Subcutaneous abdominal adipose tissue (tissue), 5 donors: ENCODE results near the gene ABLIM1.

ENCODE experiments used
- H3K27ac ChIP-seq: one replicate; pipeline ENCODE4 v1.7.0; 2013; ENCODE audit warnings: low read depth, mild to moderate bottlenecking, inconsistent platforms, low read length, moderate library complexity
- H3K27me3 ChIP-seq, 5 donors: one replicate each; pipeline ENCODE4 v1.7.0; 2013; ENCODE audit warnings: low read length in 5 of 5, inconsistent platforms in 1 of 5; ENCODE audit not compliant: control insufficient read depth in 5 of 5, insufficient read depth in 4 of 5
- H3K36me3 ChIP-seq, 5 donors: one replicate each; pipeline ENCODE4 v1.7.0; 2013; ENCODE audit warnings: low read length in 5 of 5; ENCODE audit not compliant: control insufficient read depth in 5 of 5, insufficient read depth in 5 of 5
- H3K4me1 ChIP-seq, 5 donors: one replicate each; pipeline ENCODE4 v1.7.0; 2013; ENCODE audit warnings: low read length in 5 of 5, mild to moderate bottlenecking in 3 of 5, moderate library complexity in 1 of 5; ENCODE audit not compliant: control insufficient read depth in 5 of 5, insufficient read depth in 5 of 5
- H3K4me3 ChIP-seq, 5 donors: one replicate each; pipeline ENCODE4 v1.7.0; 2013; ENCODE audit warnings: low read length in 5 of 5, low read depth in 1 of 5
- H3K9ac ChIP-seq, 5 donors: one replicate each; pipeline ENCODE4 v1.7.0; 2013; ENCODE audit warnings: low read length in 5 of 5, mild to moderate bottlenecking in 4 of 5, moderate library complexity in 3 of 5
- H3K9me3 ChIP-seq, 5 donors: one replicate each; pipeline ENCODE4 v1.7.0; 2013; ENCODE audit warnings: low read length in 5 of 5; ENCODE audit not compliant: control insufficient read depth in 5 of 5
- donor health status: healthy.
- donor health status: healthy.
- donor health status: healthy.
- donor health status: healthy.
- donor health status: healthy.

The ABLIM1 gene

DNA sequence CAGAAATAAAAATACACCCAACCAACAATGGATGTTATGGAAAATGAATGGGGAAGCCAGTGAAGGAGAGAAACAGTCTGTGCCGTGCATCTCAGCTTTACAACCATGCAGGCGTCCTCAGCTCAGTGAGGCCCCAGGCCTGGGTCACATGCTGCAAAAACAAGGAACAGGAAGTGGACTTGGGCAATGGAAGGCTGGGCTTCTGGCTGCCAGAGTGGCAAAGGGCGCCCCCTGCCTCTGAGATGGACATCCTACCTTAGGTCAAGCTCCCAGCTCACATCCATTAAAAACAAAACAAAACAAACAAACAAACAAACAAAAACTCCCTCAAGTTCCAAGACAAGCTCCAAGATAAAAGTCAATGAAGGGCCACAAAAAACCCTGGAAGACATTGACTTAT, 199.1 kb downstream of the ABLIM1 start:
- Histone ChIP-seq H3K4me1 (peaks cover 0 to 3% (median 0%) of the 10 kb centered on the region in 5 donors), H3K9me3 (no peaks in the 10 kb centered on the region), H3K27ac (no peak overlapping the region), H3K9ac (no peak overlapping the region), H3K27me3 (no peaks in the 10 kb centered on the region), H3K36me3 (peaks cover 10 to 29% (median 15%) of the 10 kb centered on the region in 5 donors), H3K4me3 (no peak overlapping the region)

DNA sequence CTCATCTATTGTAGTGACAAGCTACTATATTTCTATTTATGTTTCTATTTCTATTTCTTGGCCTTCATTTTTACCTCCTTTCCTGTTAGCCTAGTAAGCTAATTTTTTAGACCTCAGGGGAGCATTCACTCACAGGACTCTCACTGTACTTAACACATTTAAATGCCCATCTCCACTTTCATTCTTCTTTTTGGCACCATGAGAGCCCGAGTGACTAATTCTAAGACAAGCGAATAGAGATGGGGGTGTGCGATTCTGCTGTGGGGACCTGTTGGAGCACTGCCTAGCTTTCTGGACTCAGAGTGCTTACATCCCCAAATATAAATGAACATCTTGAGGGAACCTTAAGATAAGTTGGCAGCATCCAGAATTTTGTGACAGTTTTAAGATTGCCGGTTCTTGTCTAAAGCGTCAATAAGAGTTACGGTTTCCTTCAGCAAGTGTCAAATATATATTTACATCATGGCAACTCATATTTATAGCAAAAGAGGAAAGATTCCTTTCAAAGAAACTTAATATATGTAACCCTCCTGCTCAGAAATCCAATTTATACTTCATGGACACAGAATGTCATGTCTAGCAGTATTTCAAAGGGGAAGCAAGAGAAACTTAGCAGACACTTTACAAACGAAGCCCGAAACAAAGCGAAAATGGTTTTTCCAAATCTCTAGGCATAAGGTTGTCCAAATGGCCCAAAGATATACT, 199.7 kb downstream of the ABLIM1 start:
- Histone ChIP-seq H3K27me3 (no peaks in the 10 kb centered on the region), H3K4me3 (no peak overlapping the region), H3K27ac (no peak overlapping the region), H3K4me1 (peaks cover 0 to 3% (median 0%) of the 10 kb centered on the region in 5 donors), H3K9ac (no peak overlapping the region), H3K9me3 (no peaks in the 10 kb centered on the region), H3K36me3 (peaks cover 6 to 29% (median 13%) of the 10 kb centered on the region in 5 donors)

- Histone ChIP-seq H3K36me3 (peaks cover 5 to 18% (median 10%) of the 10 kb centered on the region in 5 donors), H3K27ac (no peak overlapping the region), H3K27me3 (no peaks in the 10 kb centered on the region), H3K9me3 (no peaks in the 10 kb centered on the region), H3K9ac (no peak overlapping the region), H3K4me3 (no peak overlapping the region), H3K4me1 (peaks cover 0 to 6% (median 0%) of the 10 kb centered on the region in 5 donors)
Observed at GRCh38 chr10:114453576-114453975, 204.5 kb downstream of the ABLIM1 start.

DNA sequence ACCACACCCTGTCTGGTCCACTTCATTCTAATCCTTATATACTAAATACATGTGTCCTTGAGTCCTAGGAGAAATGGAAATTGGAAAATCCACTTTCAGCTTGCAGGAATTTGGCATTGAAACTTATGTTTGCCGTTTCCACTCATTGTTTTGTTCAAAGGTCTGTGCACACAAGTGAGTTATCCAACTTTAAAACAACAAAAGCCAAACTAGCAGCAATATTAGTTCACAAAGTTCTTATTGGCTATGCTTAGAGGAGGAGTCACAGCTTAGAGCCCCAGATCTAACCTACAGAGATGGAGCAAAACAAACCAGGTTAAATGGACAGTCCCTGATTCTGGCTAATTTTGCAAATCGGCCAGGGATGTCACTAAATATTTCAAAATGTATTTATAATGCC, 209.2 kb downstream of the ABLIM1 start:
- Histone ChIP-seq H3K27me3 (no peaks in the 10 kb centered on the region), H3K9me3 (no peaks in the 10 kb centered on the region), H3K36me3 (peaks cover 14 to 32% (median 15%) of the 10 kb centered on the region in 5 donors), H3K4me3 (no peak overlapping the region), H3K4me1 (peaks cover 0 to 10% (median 0%) of the 10 kb centered on the region in 5 donors), H3K27ac (no peak overlapping the region), H3K9ac (no peak overlapping the region)

- Histone ChIP-seq H3K27me3 (no peaks in the 10 kb centered on the region), H3K9ac (no peak overlapping the region), H3K4me1 (peaks cover 0 to 10% (median 0%) of the 10 kb centered on the region in 5 donors), H3K9me3 (no peaks in the 10 kb centered on the region), H3K27ac (no peak overlapping the region), H3K36me3 (peaks cover 6 to 45% (median 39%) of the 10 kb centered on the region in 5 donors), H3K4me3 (no peak overlapping the region)
Observed at GRCh38 chr10:114445332-114445731, 212.7 kb downstream of the ABLIM1 start.

DNA sequence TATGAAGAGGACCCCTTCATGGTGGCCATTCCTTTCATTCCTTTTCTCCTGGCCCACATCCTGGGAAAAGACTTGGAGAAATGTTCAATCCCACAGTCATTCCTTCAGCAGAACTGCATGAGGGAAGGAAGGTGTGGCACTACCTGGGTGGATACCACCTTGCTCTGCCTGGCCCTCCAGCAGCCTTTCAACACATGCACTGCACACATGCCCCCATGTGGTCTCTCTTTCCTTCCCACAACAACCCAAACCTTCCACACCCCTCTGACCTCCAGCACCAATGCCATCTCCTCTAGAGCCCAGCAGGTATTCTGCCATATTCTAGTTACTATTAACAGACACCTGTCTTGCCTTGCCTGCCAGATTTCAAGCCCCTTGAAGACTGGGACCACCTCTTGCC, 213.3 kb downstream of the ABLIM1 start:
- Histone ChIP-seq H3K27ac (no peak overlapping the region), H3K36me3 (peaks cover 11 to 50% (median 44%) of the 10 kb centered on the region in 5 donors), H3K4me3 (no peak overlapping the region), H3K4me1 (peaks cover 0 to 10% (median 0%) of the 10 kb centered on the region in 5 donors), H3K9me3 (no peaks in the 10 kb centered on the region), H3K9ac (no peak overlapping the region), H3K27me3 (no peaks in the 10 kb centered on the region)

- H3K9me3 ChIP-seq = no peaks in the 10 kb centered on the region
- H3K9ac ChIP-seq = no peak overlapping the region
- H3K27me3 ChIP-seq = no peaks in the 10 kb centered on the region
- H3K4me3 ChIP-seq = no peak overlapping the region
- peaks cover 13 to 72% (median 63%) of the 10 kb centered on the region in 5 donors for H3K36me3 ChIP-seq
- H3K4me1 ChIP-seq = peaks cover 0 to 4% (median 0%) of the 10 kb centered on the region in 5 donors
- no peak overlapping the region for H3K27ac ChIP-seq
Observed at GRCh38 chr10:114442091-114442630, 215.9 kb downstream of the ABLIM1 start.

DNA sequence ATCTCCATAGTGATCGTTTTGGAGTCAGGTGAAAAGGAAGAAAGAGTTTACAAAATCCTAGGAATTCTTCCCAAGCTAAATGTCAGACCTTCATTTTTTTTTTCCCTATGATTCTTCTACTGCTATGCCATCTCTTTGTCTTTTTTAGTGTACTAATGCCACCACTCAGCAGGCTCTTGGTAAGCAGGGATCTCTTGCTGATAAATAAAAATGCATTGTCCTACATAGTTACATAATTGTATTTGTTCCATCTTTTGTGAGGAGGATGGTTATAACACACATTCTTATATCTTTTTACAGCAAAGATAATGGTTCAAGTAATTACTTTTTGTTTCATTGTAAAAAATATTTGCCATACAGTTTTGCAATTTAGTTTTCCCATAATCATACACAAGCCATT, 217.0 kb downstream of the ABLIM1 start:
- Histone ChIP-seq H3K4me3 (no peak overlapping the region), H3K36me3 (peaks cover 13 to 78% (median 72%) of the 10 kb centered on the region in 5 donors), H3K27me3 (no peaks in the 10 kb centered on the region), H3K9me3 (no peaks in the 10 kb centered on the region), H3K4me1 (no peaks in the 10 kb centered on the region), H3K9ac (no peak overlapping the region), H3K27ac (no peak overlapping the region)

DNA sequence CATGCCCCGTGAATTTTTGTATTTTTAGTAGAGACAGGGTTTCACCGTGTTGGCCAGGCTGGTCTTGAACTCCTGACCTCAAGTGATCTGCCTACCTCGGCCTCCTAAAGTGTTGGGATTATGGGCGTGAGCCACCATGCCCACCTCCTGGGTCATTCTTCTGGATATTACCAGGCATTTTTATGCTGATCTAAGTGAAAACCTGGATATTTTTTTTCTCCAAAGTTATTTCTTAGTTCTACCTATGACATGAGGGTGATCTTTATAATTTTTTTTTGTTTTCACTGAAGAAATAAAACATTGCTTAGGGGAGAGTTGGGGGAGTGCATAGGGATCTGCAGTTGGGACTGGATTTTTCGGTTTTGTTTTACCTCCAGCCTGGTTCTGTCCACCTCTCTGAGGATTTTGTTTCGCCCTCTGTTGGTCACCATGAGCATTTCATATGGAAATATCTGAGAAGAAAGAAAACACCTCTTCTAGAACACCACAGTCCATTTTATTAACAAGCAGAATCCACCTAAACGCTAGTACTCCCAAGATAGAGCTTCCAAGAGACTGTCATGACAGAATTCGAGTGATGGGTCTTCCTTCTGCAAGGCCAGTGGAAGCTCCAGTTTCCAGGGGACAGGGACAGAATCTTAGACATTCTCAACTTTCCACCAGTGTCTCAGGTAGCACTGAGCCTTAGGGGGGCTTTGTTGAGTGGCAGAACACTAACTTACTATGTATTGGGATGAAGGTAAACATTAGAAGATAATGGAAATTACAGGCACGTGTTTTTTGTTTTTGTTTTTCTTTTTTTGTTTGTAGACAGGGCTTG, 220.4 kb downstream of the ABLIM1 start:
- H3K9me3 ChIP-seq = no peaks in the 10 kb centered on the region
- H3K4me1 ChIP-seq = no peaks in the 10 kb centered on the region
- peaks cover 22 to 88% (median 80%) of the 10 kb centered on the region in 5 donors for H3K36me3 ChIP-seq
- no peak overlapping the region for H3K4me3 ChIP-seq
- H3K9ac ChIP-seq = no peak overlapping the region
- H3K27me3 ChIP-seq = no peaks in the 10 kb centered on the region
- H3K27ac ChIP-seq = no peak overlapping the region

- H3K9me3 ChIP-seq = no peaks in the 10 kb centered on the region
- H3K36me3 ChIP-seq = peaks cover 22 to 81% (median 72%) of the 10 kb centered on the region in 5 donors
- no peak overlapping the region for H3K27ac ChIP-seq
- H3K27me3 ChIP-seq = no peaks in the 10 kb centered on the region
- H3K9ac ChIP-seq = no peak overlapping the region
- no peaks in the 10 kb centered on the region for H3K4me1 ChIP-seq
- no peak overlapping the region for H3K4me3 ChIP-seq
Observed at GRCh38 chr10:114436941-114437340, 221.1 kb downstream of the ABLIM1 start.
